IPS DF 4.7 (cell line): ENCODE measurements around the gene EXOSC6.
"Not testable (repeated sequence)": the region's sequence is repeated elsewhere in the genome, so short reads cannot be mapped to it uniquely, and the experiment has no call there.

Experiments used
- DNase-seq: peaks from one replicate; pipeline ENCODE4 v3.0.0-alpha.2; 2013; ENCODE audit warnings: low spot score; ENCODE audit errors: extremely low read depth

EXOSC6 gene

GRCh38 chr16:70254965-70255286 lies 3.2 kb upstream of the EXOSC6 start:
- no peak for DNase-seq

- DNase-seq, result no peak
Measured at GRCh38 chr16:70254180-70254964, 2.6 kb upstream of the EXOSC6 start.

GRCh38 chr16:70253291-70254106 lies 1.8 kb upstream of the EXOSC6 start:
- DNase-seq, result no peak

- DNase-seq, result no peak
Measured at GRCh38 chr16:70252355-70252988, 732 bp upstream of the EXOSC6 start.

- DNase-seq, result no peak
Measured at GRCh38 chr16:70250748-70251628, 752 bp downstream of the EXOSC6 start.

GRCh38 chr16:70249697-70250096 lies 2.0 kb downstream of the EXOSC6 start:
- DNase-seq, result not testable (repeated sequence)

GRCh38 chr16:70238773-70239172 lies 13.0 kb downstream of the EXOSC6 start:
- DNase-seq, result not testable (repeated sequence)

GRCh38 chr16:70231831-70232230 lies 19.9 kb downstream of the EXOSC6 start:
- DNase-seq, result not testable (repeated sequence)

GRCh38 chr16:70226024-70226423 lies 25.7 kb downstream of the EXOSC6 start:
- not testable (repeated sequence) for DNase-seq

GRCh38 chr16:70225430-70225829 lies 26.3 kb downstream of the EXOSC6 start:
- not testable (repeated sequence) for DNase-seq

- not testable (repeated sequence) for DNase-seq
Measured at GRCh38 chr16:70224645-70225044, 27.1 kb downstream of the EXOSC6 start.

GRCh38 chr16:70223971-70224513 lies 27.7 kb downstream of the EXOSC6 start:
- DNase-seq, result not testable (repeated sequence)

GRCh38 chr16:70223216-70223615 lies 28.5 kb downstream of the EXOSC6 start:
- not testable (repeated sequence) for DNase-seq

- not testable (repeated sequence) for DNase-seq
Measured at GRCh38 chr16:70222574-70222973, 29.2 kb downstream of the EXOSC6 start.

- DNase-seq, result not testable (repeated sequence)
Measured at GRCh38 chr16:70218586-70218985, 33.2 kb downstream of the EXOSC6 start.

- not testable (repeated sequence) for DNase-seq
Measured at GRCh38 chr16:70206382-70206781, 45.4 kb downstream of the EXOSC6 start.

- DNase-seq, result not testable (repeated sequence)
Measured at GRCh38 chr16:70204668-70205405, 46.9 kb downstream of the EXOSC6 start.

- DNase-seq, result not testable (repeated sequence)
Measured at GRCh38 chr16:70204010-70204409, 47.7 kb downstream of the EXOSC6 start.

GRCh38 chr16:70203508-70203907 lies 48.2 kb downstream of the EXOSC6 start:
- not testable (repeated sequence) for DNase-seq

GRCh38 chr16:70200063-70200462 lies 51.7 kb downstream of the EXOSC6 start:
- not testable (repeated sequence) for DNase-seq
